Esophagus muscularis mucosa (tissue), 3 donors: Measurements from ENCODE around the gene TM4SF1.

Experiments
- CTCF ChIP-seq, 3 experiments: fragments of 200-600 bp in 2 of 3; fragments of 450-650 bp in 1 of 3; sonication (generic) in 2 of 3; IDR thresholded peaks; one replicate each; pipeline ENCODE4 v1.5.1; 2017 to 2019; ENCODE audit warnings: antibody characterized with exemption in 3 of 3, mild to moderate bottlenecking in 2 of 3, moderate library complexity in 1 of 3
- POLR2A ChIP-seq: fragments of 450-650 bp; IDR thresholded peaks from one replicate; pipeline ENCODE4 v1.6.1; 2017; ENCODE audit warnings: antibody characterized with exemption, moderate library complexity, mild to moderate bottlenecking, low read depth
- POLR2AphosphoS5 ChIP-seq, 2 donors: sonication (generic); formaldehyde crosslinking; IDR thresholded peaks; one replicate each; pipeline ENCODE4 v1.6.1; 2017; ENCODE audit warnings: antibody characterized with exemption in 2 of 2

GRCh38 chr3:149406244-149406752 lies 28.8 kb upstream of the TM4SF1 start:
- TF ChIP-seq POLR2AphosphoS5 (IDR thresholded peaks at IDR 0.05) (no peak), CTCF (IDR thresholded peaks at IDR 0.05) (no peak), POLR2A (no peak)
